ES-I3 (cell line): ENCODE results near the gene PRKCG.
"Not testable (repeated sequence)": the region's sequence is repeated elsewhere in the genome, so short reads cannot be mapped to it uniquely, and the experiment has no call there.

Source experiments
- H3K36me3 ChIP-seq: 2 replicates; pipeline ENCODE4 v1.6.1; 2013; ENCODE audit warnings: mild to moderate bottlenecking, low read length, control low read depth, moderate library complexity; ENCODE audit not compliant: insufficient read depth
- H3K4me1 ChIP-seq: 2 replicates; pipeline ENCODE4 v1.6.1; 2013; ENCODE audit warnings: mild to moderate bottlenecking, control low read depth, low read length; ENCODE audit not compliant: insufficient read depth
- H3K9ac ChIP-seq: 2 replicates; pipeline ENCODE4 v1.6.1; 2013; ENCODE audit warnings: low read depth, mild to moderate bottlenecking, low read length, moderate library complexity
- H3K9me3 ChIP-seq: 2 replicates; pipeline ENCODE4 v1.6.1; 2013; ENCODE audit warnings: mild to moderate bottlenecking, low read length, moderate library complexity; ENCODE audit not compliant: control insufficient read depth, insufficient read depth

PRKCG gene

DNA sequence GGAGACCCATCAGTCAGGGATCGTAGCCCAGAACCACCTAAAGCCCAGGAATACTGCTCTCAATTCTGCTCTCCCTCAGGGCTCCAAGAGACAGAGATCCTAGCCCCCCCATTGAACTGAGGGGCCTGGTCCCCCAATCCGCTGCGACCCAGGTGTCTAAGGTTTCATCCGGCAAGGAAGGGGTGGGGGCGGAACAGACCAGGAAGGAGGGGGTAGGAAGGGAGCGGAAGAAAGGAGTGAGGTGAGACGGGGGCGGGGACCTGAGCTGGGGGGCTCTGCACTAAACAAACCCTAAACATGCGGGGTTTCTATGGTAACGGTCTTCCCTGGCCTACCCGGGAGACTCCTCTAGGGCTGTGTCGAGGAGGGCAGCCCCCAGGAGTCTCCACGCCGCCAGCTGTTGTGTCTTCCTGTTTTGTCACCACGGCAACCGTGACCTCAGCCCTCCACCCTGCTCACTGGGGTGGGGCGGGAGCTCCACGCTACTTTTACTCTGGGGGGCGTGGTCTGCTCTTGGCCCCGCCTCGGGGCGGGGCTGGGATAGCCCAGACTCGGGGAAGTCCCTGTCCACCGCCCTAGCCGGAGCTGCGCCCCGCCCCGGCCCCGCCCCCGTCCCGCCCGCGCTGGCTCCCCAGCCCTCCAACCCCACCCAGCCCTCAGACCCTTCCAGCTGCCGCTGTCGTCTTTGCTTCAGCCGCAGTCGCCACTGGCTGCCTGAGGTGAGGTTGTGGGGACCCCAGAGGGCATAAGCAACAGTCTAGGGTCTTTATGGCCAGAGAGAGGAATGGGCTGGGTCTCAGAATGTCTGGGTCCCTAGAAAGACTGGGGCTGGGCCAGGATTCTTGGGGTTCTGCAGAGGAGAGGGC is 14.5 kb upstream of the PRKCG start, which contains the start of gene MYADM:
TSS of gene MYADM (plus strand) at position 659 of the 866 bp plus-strand sequence. CDS start 5,647 bp downstream, outside the sequence.
- Histone ChIP-seq H3K36me3 (no peaks in the 10 kb centered on the region; the same call in none of the 2 replicates), H3K4me1 (peaks cover 17% of the 10 kb centered on the region), H3K9ac (peak within 1 kb of the TSS; percentile 93), H3K9me3 (no peaks in the 10 kb centered on the region)

DNA sequence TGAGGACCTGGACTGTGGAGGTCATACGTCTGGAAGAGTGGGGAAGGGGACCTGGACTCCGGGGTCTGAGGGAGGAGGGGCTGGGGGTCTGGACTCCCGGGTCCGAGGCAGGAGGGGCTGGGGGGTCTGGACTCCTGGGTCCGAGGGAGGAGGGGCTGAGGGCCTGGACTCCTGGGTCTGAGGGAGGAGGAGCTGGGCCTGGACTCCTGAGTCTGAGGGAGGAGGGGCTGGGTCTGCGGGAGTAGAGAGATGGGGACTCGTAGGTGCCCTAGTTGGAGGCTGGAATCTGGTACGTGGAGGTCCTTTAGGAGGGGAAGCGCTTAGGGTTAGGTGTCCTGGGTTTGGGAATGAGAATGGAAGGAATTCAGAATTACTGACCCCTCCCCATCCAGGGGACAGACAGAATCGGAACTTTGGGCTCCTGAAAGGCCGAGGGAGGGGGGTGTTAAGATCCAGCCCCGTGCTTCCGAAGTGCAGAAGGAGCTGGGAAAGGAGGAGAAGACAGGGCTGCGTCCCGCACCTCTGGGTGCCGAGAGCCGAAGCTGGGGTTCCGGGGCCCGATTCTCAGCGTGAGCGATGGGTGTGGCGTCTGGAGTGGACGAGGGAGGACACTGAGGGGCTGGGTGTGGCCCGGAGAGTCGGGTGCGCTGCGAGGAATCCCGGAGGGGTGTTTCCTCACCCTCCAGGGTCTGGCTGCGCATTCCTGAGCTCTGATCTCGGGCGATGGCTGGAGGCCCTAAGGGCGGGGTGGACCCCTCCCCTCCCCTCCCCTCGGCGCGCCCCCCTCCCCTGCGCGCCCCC is 13.7 kb upstream of the PRKCG start:
- H3K9me3 ChIP-seq, result no peaks in the 10 kb centered on the region
- no peaks in the 10 kb centered on the region; the same call in none of the 2 replicates for H3K36me3 ChIP-seq
- H3K4me1 ChIP-seq, result peaks cover 17% of the 10 kb centered on the region
- peak overlapping the region; percentile 93 for H3K9ac ChIP-seq

DNA sequence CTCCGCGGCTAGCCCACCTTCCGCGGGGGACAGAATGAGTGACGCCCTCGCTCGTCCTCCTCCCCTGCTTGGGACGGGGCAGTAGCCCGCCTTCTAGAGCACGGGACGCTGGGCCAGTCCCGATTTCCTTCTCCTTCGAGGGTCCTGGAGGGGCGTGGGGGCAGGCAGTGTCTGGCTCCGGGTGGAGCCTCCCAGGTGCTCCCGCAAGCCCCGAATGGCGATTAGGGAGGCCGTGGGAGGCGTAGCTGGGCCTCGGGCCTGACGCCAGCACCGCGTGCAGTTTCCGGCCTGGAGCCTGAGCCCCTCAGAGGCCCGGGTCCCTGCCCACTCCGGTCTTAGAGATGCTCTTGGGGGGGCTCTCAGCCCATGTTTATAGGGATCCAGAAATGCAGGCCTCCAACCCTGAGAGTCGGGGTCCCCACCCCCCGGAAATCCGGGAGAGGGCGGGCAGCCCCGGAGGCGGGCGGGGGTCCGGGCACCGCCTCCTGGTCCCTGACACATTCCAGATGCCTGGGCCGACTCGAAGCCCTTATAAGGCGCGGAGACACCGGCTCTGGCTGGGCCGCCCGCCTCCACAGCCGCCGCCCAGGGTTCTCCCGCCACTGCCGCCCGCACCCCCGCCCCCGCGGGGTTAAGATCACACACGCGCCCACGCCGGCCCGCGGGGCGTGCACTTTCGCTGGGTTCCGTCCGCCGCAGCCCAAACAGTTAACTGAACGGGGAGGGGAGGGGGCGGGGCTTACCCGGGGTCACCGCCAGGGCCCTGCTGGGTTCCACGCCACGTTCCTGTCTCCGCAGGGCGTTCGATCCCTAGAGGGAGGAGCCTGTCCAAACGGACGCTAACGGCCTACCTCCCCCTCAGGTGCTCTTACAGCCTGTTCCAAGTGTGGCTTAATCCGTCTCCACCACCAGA is 12.8 kb upstream of the PRKCG start:
- peak overlapping the region; percentile 93 for H3K9ac ChIP-seq
- H3K9me3 ChIP-seq, result no peaks in the 10 kb centered on the region

DNA sequence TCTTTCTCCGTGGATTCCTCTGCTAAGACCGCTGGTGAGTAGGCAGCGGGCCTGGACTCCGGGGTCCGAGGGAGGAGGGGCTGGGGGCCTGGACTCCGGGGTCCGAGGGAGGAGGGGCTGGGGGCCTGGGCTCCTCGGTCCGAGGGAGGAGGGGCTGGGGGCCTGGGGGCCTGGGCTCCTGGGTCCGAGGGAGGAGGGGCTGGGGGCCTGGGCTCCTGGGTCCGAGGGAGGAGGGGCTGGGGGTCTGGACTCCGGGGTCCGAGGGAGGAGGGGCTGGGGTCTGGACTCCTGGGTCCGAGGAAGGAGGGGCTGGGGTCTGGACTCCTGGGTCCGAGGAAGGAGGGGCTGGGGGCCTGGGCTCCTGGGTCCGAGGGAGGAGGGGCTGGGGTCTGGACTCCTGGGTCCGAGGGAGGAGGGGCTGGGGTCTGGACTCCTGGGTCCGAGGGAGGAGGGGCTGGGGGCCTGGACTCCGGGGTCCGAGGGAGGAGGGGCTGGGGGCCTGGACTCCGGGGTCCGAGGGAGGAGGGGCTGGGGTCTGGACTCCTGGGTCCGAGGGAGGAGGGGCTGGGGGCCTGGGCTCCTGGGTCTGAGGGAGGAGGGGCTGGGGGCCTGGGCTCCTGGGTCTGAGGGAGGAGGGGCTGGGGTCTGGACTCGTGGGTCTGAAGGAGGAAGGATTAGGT is 12.1 kb upstream of the PRKCG start:
- not testable (repeated sequence) for H3K36me3 ChIP-seq, H3K9me3 ChIP-seq, H3K4me1 ChIP-seq
- H3K9ac ChIP-seq, result peak overlapping the region; percentile 93

More for the DNA sequence above, 12.8 kb upstream of the PRKCG start:
- peaks cover 15% of the 10 kb centered on the region for H3K4me1 ChIP-seq
- peaks cover 6% of the 10 kb centered on the region for H3K36me3 ChIP-seq

DNA sequence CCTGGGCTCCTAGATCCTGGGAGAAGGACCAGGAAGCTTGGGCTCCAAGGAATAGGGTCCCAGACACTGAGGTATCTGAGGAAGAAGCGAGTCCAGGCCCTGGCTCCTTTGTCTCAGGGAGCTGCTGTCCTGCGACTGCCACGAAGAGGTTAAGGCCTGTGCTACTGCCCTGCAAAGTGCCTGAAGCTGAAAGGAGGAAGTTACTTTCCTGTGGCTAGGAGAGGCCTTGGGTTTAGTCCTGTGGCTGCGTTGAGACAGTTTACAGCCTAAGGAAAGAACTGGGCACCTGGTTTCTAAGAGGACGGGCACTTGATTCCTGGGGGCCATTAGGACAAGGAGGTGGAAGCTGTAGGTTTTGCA is 11.5 kb upstream of the PRKCG start:
- H3K4me1 ChIP-seq, result peaks cover 4% of the 10 kb centered on the region
- peaks cover 6% of the 10 kb centered on the region for H3K36me3 ChIP-seq
- H3K9me3 ChIP-seq, result no peaks in the 10 kb centered on the region
- no peak overlapping the region for H3K9ac ChIP-seq

DNA sequence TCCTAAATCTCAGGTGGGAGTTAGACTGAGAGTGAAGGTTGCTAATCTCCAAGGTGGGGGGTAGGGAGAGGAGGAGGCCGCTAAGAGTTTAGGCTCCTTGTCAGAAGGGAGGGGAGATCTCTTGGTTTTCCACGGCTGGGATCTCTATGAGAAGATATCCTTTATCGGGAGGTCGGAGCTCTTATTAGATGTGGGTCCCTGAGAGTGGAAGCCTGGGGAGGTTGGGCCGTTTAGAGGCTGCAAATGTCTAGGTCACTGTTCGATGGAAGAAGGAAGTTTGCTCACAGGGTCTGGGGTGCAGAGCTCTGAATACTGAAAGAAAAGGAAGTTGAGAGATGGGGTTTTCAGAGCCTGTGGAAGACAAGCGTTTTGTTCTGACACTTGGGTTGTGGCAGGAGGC is 10.5 kb upstream of the PRKCG start:
- Histone ChIP-seq H3K4me1 (no peaks in the 10 kb centered on the region), H3K36me3 (peaks cover 9% of the 10 kb centered on the region), H3K9me3 (no peaks in the 10 kb centered on the region), H3K9ac (no peak overlapping the region)

DNA sequence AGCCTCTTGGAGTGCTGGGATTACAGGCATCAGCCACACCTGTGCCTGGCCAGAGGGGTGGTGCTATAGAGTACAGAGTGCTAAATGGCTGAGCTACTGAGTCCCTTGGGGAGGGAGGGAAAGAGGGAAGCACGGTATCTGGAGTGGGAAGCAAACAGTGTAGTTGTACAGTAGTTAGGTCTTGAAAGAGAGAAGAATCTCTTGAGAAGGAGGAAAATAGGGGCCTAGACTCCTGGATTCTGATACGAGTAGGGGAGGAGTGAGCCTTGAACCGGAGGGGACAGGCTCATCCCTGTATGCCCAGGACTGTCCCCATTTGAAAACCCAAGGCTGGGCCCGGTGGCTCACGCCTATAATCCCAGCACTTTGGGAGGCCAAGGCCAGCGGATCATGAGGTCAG is 9.2 kb upstream of the PRKCG start:
- H3K9ac ChIP-seq, result no peak overlapping the region
- H3K9me3 ChIP-seq, result no peaks in the 10 kb centered on the region
- peaks cover 5% of the 10 kb centered on the region; the same call in 1 of the 2 replicates for H3K4me1 ChIP-seq
- peaks cover 10% of the 10 kb centered on the region for H3K36me3 ChIP-seq

DNA sequence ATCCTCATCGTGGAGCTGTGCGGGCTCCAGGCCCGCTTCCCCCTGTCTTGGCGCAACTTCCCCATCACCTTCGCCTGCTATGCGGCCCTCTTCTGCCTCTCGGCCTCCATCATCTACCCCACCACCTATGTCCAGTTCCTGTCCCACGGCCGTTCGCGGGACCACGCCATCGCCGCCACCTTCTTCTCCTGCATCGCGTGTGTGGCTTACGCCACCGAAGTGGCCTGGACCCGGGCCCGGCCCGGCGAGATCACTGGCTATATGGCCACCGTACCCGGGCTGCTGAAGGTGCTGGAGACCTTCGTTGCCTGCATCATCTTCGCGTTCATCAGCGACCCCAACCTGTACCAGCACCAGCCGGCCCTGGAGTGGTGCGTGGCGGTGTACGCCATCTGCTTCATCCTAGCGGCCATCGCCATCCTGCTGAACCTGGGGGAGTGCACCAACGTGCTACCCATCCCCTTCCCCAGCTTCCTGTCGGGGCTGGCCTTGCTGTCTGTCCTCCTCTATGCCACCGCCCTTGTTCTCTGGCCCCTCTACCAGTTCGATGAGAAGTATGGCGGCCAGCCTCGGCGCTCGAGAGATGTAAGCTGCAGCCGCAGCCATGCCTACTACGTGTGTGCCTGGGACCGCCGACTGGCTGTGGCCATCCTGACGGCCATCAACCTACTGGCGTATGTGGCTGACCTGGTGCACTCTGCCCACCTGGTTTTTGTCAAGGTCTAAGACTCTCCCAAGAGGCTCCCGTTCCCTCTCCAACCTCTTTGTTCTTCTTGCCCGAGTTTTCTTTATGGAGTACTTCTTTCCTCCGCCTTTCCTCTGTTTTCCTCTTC is 8.0 kb upstream of the PRKCG start:
- Histone ChIP-seq H3K9me3 (no peaks in the 10 kb centered on the region), H3K4me1 (peaks cover 5% of the 10 kb centered on the region; the same call in 1 of the 2 replicates), H3K36me3 (peaks cover 10% of the 10 kb centered on the region), H3K9ac (no peak overlapping the region)

DNA sequence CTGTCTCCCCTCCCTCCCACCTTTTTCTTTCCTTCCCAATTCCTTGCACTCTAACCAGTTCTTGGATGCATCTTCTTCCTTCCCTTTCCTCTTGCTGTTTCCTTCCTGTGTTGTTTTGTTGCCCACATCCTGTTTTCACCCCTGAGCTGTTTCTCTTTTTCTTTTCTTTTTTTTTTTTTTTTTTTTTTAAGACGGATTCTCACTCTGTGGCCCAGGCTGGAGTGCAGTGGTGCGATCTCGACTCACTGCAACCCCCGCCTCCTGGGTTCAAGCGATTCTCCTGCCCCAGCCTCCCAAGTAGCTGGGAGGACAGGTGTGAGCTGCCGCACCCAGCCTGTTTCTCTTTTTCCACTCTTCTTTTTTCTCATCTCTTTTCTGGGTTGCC is 7.4 kb upstream of the PRKCG start:
- Histone ChIP-seq H3K4me1 (peaks cover 5% of the 10 kb centered on the region; the same call in 1 of the 2 replicates), H3K36me3 (peaks cover 10% of the 10 kb centered on the region), H3K9me3 (no peaks in the 10 kb centered on the region), H3K9ac (no peak overlapping the region)

DNA sequence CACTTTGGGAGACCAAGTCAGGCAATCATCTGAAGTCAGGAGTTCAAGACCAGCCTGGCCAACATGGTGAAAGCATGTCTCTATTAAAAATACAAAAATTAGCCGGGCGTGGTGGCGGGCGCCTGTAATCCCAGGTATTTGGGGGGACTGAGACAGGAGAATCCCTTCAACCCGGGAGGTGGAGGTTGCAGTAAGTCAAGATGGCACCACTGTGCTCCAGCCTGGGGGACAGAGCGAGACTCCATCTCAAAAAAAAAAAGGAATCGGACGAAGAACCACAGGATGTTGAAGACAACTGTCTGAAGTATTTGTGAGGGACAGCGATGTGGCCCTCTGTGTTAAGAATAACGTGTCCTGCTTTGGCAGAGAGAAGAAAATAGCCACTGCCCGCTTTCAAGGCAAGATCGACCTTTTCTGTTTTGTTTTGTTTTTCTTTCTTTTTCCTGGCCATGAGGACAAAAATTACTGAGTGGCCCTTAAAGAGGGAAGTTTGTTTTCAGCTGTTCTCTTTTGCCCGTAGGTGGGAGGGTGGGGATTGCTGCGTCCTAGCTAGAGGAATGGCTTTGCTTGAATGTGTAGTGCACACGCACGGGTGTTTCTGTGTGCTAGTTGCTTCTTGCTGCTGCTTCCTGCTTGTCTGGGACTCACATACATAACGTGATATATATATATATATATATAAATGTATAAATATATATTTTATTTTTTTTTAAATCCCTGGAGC is 6.2 kb upstream of the PRKCG start:
- peaks cover 10% of the 10 kb centered on the region; the same call in 1 of the 2 replicates for H3K4me1 ChIP-seq
- H3K36me3 ChIP-seq, result peaks cover 10% of the 10 kb centered on the region
- no peaks in the 10 kb centered on the region for H3K9me3 ChIP-seq
- H3K9ac ChIP-seq, result no peak overlapping the region

DNA sequence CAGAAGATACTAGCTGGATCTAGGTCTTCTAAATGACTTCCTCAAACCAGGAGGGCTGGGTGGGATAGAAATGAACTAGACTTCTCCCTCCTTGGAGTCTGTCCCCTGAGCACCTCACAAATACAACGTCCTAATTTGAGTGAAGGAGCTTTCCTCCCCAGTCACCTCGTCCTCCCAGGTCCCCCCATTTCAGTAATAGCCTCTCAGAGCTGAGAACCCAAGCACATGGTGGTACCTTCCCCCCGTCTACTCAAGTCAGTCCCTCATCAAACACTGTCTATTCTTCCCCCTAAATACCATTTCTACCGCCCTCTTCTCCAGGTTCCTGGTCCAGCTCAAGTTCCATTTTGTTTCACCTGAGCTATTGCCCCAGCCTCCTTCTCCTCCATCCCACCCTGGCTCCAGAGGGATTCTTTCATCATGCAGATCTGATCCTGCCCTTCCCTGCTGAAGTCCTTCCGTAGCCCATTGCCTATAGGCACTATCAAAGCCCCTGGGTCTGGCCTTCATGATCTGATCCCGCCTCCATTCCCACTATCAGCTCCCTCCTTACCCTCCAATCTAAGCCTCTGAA is 5.3 kb upstream of the PRKCG start:
- peaks cover 12% of the 10 kb centered on the region; the same call in 1 of the 2 replicates for H3K4me1 ChIP-seq
- no peak overlapping the region for H3K9ac ChIP-seq

DNA sequence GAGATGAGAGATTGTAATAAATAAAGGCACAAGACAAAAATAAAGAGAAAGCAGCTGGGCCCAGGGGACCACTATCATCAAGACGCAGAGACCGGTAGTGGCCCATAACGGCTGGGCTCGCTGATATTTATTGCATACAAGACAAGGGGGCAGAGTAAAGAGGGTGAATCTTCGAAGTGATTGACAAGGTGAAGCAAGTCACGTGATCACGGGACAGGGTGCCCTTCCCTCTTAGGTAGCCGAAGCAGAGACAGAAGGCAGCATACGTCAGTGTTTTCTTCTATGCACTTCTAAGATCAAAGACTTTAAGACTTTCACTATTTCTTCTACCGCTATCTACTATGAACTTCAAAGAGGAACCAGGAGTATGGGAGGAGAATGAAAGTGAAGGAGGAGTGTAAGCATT is 4.6 kb upstream of the PRKCG start:
- peaks cover 10% of the 10 kb centered on the region for H3K36me3 ChIP-seq
- peaks cover 12% of the 10 kb centered on the region; the same call in 1 of the 2 replicates for H3K4me1 ChIP-seq
- H3K9ac ChIP-seq, result no peak overlapping the region
- H3K9me3 ChIP-seq, result no peaks in the 10 kb centered on the region

More for the DNA sequence above, 5.3 kb upstream of the PRKCG start:
- Histone ChIP-seq H3K36me3 (peaks cover 10% of the 10 kb centered on the region), H3K9me3 (no peaks in the 10 kb centered on the region)
